Right forelimb (tissue), 1 donor: ENCODE results near the gene MC3R.

Source experiments
- DNase-seq: peaks from one replicate; pipeline ENCODE4 v3.0.0-alpha.2; 2018

Gene MC3R

GRCh38 chr20:56257604-56258003 is 9.1 kb downstream of the MC3R start:
- no peak for DNase-seq

- DNase-seq: no peak
Measured at GRCh38 chr20:56259948-56260347, 11.4 kb downstream of the MC3R start.

- no peak for DNase-seq
Measured at GRCh38 chr20:56268536-56268935, 20.0 kb downstream of the MC3R start.

GRCh38 chr20:56271974-56272373 is 23.4 kb downstream of the MC3R start:
- no peak for DNase-seq

GRCh38 chr20:56273491-56273890 is 25.0 kb downstream of the MC3R start:
- no peak for DNase-seq

- DNase-seq: no peak
Measured at GRCh38 chr20:56274156-56274555, 25.6 kb downstream of the MC3R start.

GRCh38 chr20:56278196-56278595 is 29.7 kb downstream of the MC3R start:
- DNase-seq: no peak

- no peak for DNase-seq
Measured at GRCh38 chr20:56285496-56285895, 37.0 kb downstream of the MC3R start.

GRCh38 chr20:56289652-56290051 is 41.1 kb downstream of the MC3R start:
- no peak for DNase-seq

GRCh38 chr20:56299362-56299761 is 50.8 kb downstream of the MC3R start:
- DNase-seq: no peak
